CD4-positive, alpha-beta T cell treated with Interleukin-12 subunit alpha and Interleukin-12 subunit beta, for 1 hour (primary cell): Measurements from ENCODE around the gene URB2.

Source experiments
- DNase-seq: peaks from one replicate; pipeline ENCODE4 v3.0.0-alpha.2; 2020

The URB2 gene

GRCh38 chr1:229648406-229648805, 22.4 kb downstream of the URB2 start:
- no peak for DNase-seq

- no peak for DNase-seq
These were observed 24.0 kb downstream of the URB2 start for GRCh38 chr1:229650045-229650444.

- DNase-seq: no peak
These were observed 25.5 kb downstream of the URB2 start for GRCh38 chr1:229651546-229651945.

GRCh38 chr1:229653420-229653819, 27.4 kb downstream of the URB2 start:
- DNase-seq: no peak

- no peak for DNase-seq
These were observed 29.7 kb downstream of the URB2 start for GRCh38 chr1:229655781-229656180.

- DNase-seq: no peak
These were observed 32.1 kb downstream of the URB2 start for GRCh38 chr1:229657993-229658755.

- DNase-seq: peak; percentile 69
These were observed 35.2 kb downstream of the URB2 start for GRCh38 chr1:229661022-229661877.

GRCh38 chr1:229661897-229662296, 35.9 kb downstream of the URB2 start:
- no peak for DNase-seq

- peak; percentile 72 for DNase-seq
These were observed 38.2 kb downstream of the URB2 start for GRCh38 chr1:229664133-229664689.

GRCh38 chr1:229665912-229666558, 40.0 kb downstream of the URB2 start:
- DNase-seq: no peak

- no peak for DNase-seq
These were observed 40.5 kb downstream of the URB2 start for GRCh38 chr1:229666585-229666984.

- DNase-seq: no peak
These were observed 43.3 kb downstream of the URB2 start for GRCh38 chr1:229669333-229669732.

GRCh38 chr1:229671310-229671709, 45.3 kb downstream of the URB2 start:
- DNase-seq: no peak

GRCh38 chr1:229672246-229672645, 46.2 kb downstream of the URB2 start:
- DNase-seq: no peak

GRCh38 chr1:229674042-229674441, 48.0 kb downstream of the URB2 start:
- DNase-seq: no peak

GRCh38 chr1:229675396-229675795, 49.3 kb downstream of the URB2 start:
- no peak for DNase-seq

GRCh38 chr1:229685149-229685548, 59.1 kb downstream of the URB2 start:
- DNase-seq: no peak

GRCh38 chr1:229689273-229689672, 63.2 kb downstream of the URB2 start:
- no peak for DNase-seq

GRCh38 chr1:229689904-229690303, 63.9 kb downstream of the URB2 start:
- DNase-seq: no peak

- no peak for DNase-seq
These were observed 64.6 kb downstream of the URB2 start for GRCh38 chr1:229690662-229691061.

GRCh38 chr1:229691362-229691761, 65.3 kb downstream of the URB2 start:
- DNase-seq: no peak

- no peak for DNase-seq
These were observed 67.3 kb downstream of the URB2 start for GRCh38 chr1:229693129-229693900.
